HepG2 (cell line): Measurements from ENCODE around the gene RPS8. TPM values are rescaled to one million over a fixed set of nuclear protein-coding genes. Genes with fewer than 3 reads are reported as not detected.
A peak's percentile ranks its signal among the peaks of the same experiment; 100 is the strongest.

Source experiments
- ATAC-seq: fragments of 200-7000 bp; cut with Tn5 transposase; 3 replicates; pipeline ENCODE4 v1.9.1; 2020; ENCODE audit warnings: mild to moderate bottlenecking, moderate library complexity
- BruUV-seq: library from RNA; stranded (reverse); fragments of 400-500 nt; replicated peaks from 2 replicates; lab custom pipeline; 2021; lab: Mats Ljungman, UMichigan
- CTCF ChIA-PET: fragments of 300-600 bp; formaldehyde crosslinking; extraction: SDS; loops from one replicate; lab custom pipeline; 2021; ENCODE audit warnings: low total read pairs, inconsistent platforms, low intra/inter-chr PET ratio; lab: Yijun Ruan, JAX
- POLR2A ChIA-PET: fragments of 350-600 bp; sonication (Branson Sonifier 250); formaldehyde crosslinking; loops from one replicate; lab custom pipeline; 2020; ENCODE audit warnings: antibody characterized with exemption, inconsistent platforms; lab: Yijun Ruan, JAX
- DNase-seq: peaks from one replicate; pipeline ENCODE4 v3.0.0-alpha.2; 2015; ENCODE audit warnings: low spot score
- FAIRE-seq: peaks from 3 replicates; lab custom pipeline; 2011; peaks lifted over from hg19 to GRCh38; lab: Jason Lieb, UNC
- H2AFZ ChIP-seq: one replicate; pipeline ENCODE4 v1.6.1; 2011; ENCODE audit warnings: low read length, inconsistent platforms
- H3K27ac ChIP-seq: fragments of 300-600 bp; 3 replicates; pipeline ENCODE4 v1.8.0; 2011; ENCODE audit warnings: mixed run types, mild to moderate bottlenecking, mixed read lengths, low read length, inconsistent platforms; ENCODE audit not compliant: insufficient read depth; ENCODE audit errors: extremely low read length
- H3K27me3 ChIP-seq, 2 experiments: fragments of 200-600 bp in 1 of 2; 2 replicates in 1 of 2; 3 replicates in 1 of 2; pipeline versions ENCODE4 v1.6.0 to v1.8.0; 2011; ENCODE audit warnings: low read length in 2 of 2, mild to moderate bottlenecking in 2 of 2, moderate library complexity in 2 of 2, inconsistent platforms in 1 of 2; ENCODE audit not compliant: insufficient read depth in 2 of 2, control insufficient read depth in 1 of 2
- H3K36me3 ChIP-seq, 2 experiments: fragments of 200-600 bp in 1 of 2; replicated peaks in 1 of 2; 2 replicates in 1 of 2; 3 replicates in 1 of 2; pipeline versions ENCODE4 v1.5.1 to v1.8.0; 2011; ENCODE audit warnings: low read length in 2 of 2, inconsistent platforms in 1 of 2; ENCODE audit not compliant: insufficient read depth in 2 of 2, control insufficient read depth in 1 of 2
- H3K4me1 ChIP-seq: 2 replicates; pipeline ENCODE4 v1.5.1; 2012; ENCODE audit warnings: low read length, inconsistent platforms; ENCODE audit not compliant: insufficient read depth
- H3K4me2 ChIP-seq: 2 replicates; pipeline ENCODE4 v1.6.0; 2011; ENCODE audit warnings: low read depth, low read length, inconsistent platforms
- H3K4me3 ChIP-seq, 3 experiments: fragments of 200-600 bp in 1 of 3; sonication (generic), shearing (Covaris generic) in 1 of 3; replicated peaks in 1 of 3; 2 replicates each; pipeline ENCODE4 v1.5.1; 2011 to 2016; ENCODE audit warnings: low read length in 3 of 3, inconsistent platforms in 2 of 3, low read depth in 2 of 3, mild to moderate bottlenecking in 2 of 3, control low read depth in 1 of 3, mixed read lengths in 1 of 3; ENCODE audit not compliant: insufficient read depth in 1 of 3
- H3K79me2 ChIP-seq: one replicate; pipeline ENCODE4 v1.6.1; 2011; ENCODE audit warnings: low read length, inconsistent platforms; ENCODE audit not compliant: insufficient read depth
- H3K9ac ChIP-seq: 2 replicates; pipeline ENCODE4 v1.6.0; 2011; ENCODE audit warnings: mild to moderate bottlenecking, low read depth, low read length, inconsistent platforms; ENCODE audit not compliant: insufficient read depth
- H3K9me3 ChIP-seq: 2 replicates; pipeline ENCODE4 v1.5.1; 2012; ENCODE audit warnings: mild to moderate bottlenecking, low read length
- H4K20me1 ChIP-seq: 2 replicates; pipeline ENCODE4 v1.6.0; 2011; ENCODE audit warnings: inconsistent platforms, mild to moderate bottlenecking, low read length, moderate library complexity; ENCODE audit not compliant: insufficient read depth
- GMEB1 ChIP-seq: sonication (generic); formaldehyde crosslinking; IDR thresholded peaks from 2 replicates; pipeline ENCODE4 v1.5.1; 2020; ENCODE audit warnings: missing genetic modification reagents, mild to moderate bottlenecking, borderline replicate concordance
- GPN1 ChIP-seq: sonication (generic); formaldehyde crosslinking; IDR thresholded peaks from 2 replicates; pipeline ENCODE4 v1.5.1; 2020; ENCODE audit warnings: missing genetic modification reagents, borderline replicate concordance
- HCFC1 ChIP-seq: fragments of 150-350 bp; IDR thresholded peaks from 2 replicates; pipeline ENCODE4 v1.6.1; 2014; ENCODE audit warnings: low read depth, low read length
- HOXA9 ChIP-seq: sonication (generic); formaldehyde crosslinking; IDR thresholded peaks from 2 replicates; pipeline ENCODE4 v1.8.1; 2022; ENCODE audit warnings: missing genetic modification reagents, mild to moderate bottlenecking, moderate library complexity, borderline replicate concordance
- KDM2A ChIP-seq: sonication (generic); formaldehyde crosslinking; IDR thresholded peaks from 2 replicates; pipeline ENCODE4 v1.4.0; 2020; ENCODE audit warnings: low read depth, missing genetic modification reagents, borderline replicate concordance
- KLF13 ChIP-seq: sonication (generic); formaldehyde crosslinking; IDR thresholded peaks from 2 replicates; pipeline ENCODE4 v1.4.0; 2020; ENCODE audit warnings: mild to moderate bottlenecking, missing genetic modification reagents
- MAZ ChIP-seq, 2 experiments: sonication (generic) in 1 of 2; formaldehyde crosslinking in 1 of 2; IDR thresholded peaks; 2 replicates each; pipeline versions ENCODE4 v1.5.0 to v1.6.1; 2012 to 2020; ENCODE audit warnings: low read depth in 2 of 2, mild to moderate bottlenecking in 2 of 2, borderline replicate concordance in 1 of 2, improper control_type of control experiment in 1 of 2, low read length in 1 of 2, missing genetic modification reagents in 1 of 2, moderate library complexity in 1 of 2
- SOX6 ChIP-seq, 2 experiments: fragments of 450-650 bp in 1 of 2; sonication (generic) in 1 of 2; formaldehyde crosslinking in 1 of 2; IDR thresholded peaks; 2 replicates each; pipeline versions ENCODE4 v1.4.0 to v1.6.1; 2017 to 2020; ENCODE audit warnings: antibody characterized with exemption in 1 of 2, mild to moderate bottlenecking in 1 of 2, missing genetic modification reagents in 1 of 2
- STAT6 ChIP-seq: sonication (generic); formaldehyde crosslinking; IDR thresholded peaks from 2 replicates; pipeline ENCODE4 v1.4.0; 2020; ENCODE audit warnings: missing genetic modification reagents, mild to moderate bottlenecking, borderline replicate concordance
- TAF1 ChIP-seq: sonication (generic); formaldehyde crosslinking; IDR thresholded peaks from 2 replicates; pipeline ENCODE4 v1.4.0; 2020; ENCODE audit warnings: missing genetic modification reagents
- U2AF2 ChIP-seq: fragments of 200-400 bp; formaldehyde crosslinking; IDR thresholded peaks from 2 replicates; pipeline ENCODE4 v1.6.1; 2017; ENCODE audit warnings: low read depth, mild to moderate bottlenecking, low read length
- USF2 ChIP-seq, 2 experiments: sonication (generic) in 1 of 2; formaldehyde crosslinking in 1 of 2; IDR thresholded peaks; 2 replicates each; pipeline versions ENCODE4 v1.5.1 to v1.6.1; 2011 to 2020; ENCODE audit warnings: borderline replicate concordance in 1 of 2, low read depth in 1 of 2, low read length in 1 of 2, mild to moderate bottlenecking in 1 of 2, missing genetic modification reagents in 1 of 2, moderate library complexity in 1 of 2
- ZFX ChIP-seq: sonication (generic); formaldehyde crosslinking; IDR thresholded peaks from 2 replicates; pipeline ENCODE4 v1.4.0; 2020; ENCODE audit warnings: mild to moderate bottlenecking, low read depth, missing genetic modification reagents, moderate library complexity
- ZNF619 ChIP-seq: sonication (generic); formaldehyde crosslinking; IDR thresholded peaks from 2 replicates; pipeline ENCODE4 v1.4.0; 2020; ENCODE audit warnings: mild to moderate bottlenecking, missing genetic modification reagents
- WGBS: methylation state at CpG from one replicate; pipeline ENCODE4 v1.1.6; 2017; ENCODE audit warnings: low lambda C conversion rate; 5-methylcytosine and 5-hydroxymethylcytosine counted together
- in situ Hi-C: cut with HindIII; loops from 2 replicates; pipeline ENCODE4 v1.10.0; 2017; ENCODE audit warnings: low pct_unique_long_range_greater_than_20kb; ENCODE audit not compliant: extremely low pct_ligation_motif_present
- intact Hi-C: fragments of 100-400 bp; cut with micrococcal nuclease; formaldehyde crosslinking; loops from one replicate; pipeline ENCODE4 v1.10.0; 2022; ENCODE audit not compliant: unreplicated experiment
- polyA plus RNA-seq, 8 experiments: library from polyadenylated mRNA; depleted of rRNA in 3 of 8; stranded (reverse) in 7 of 8; unstranded in 1 of 8; fragments of >200 nt; fragmentation: Illumina TruSeq in 4 of 8; extraction: Trizol in 4 of 8; gene quantifications; 2 replicates each; pipeline versions ENCODE4 v1.2.1 to v1.2.3, GENCODE V29; 2011 to 2016; ENCODE audit warnings: low read depth in 4 of 8, missing spikeins in 1 of 8, mixed read lengths in 1 of 8; ENCODE audit not compliant: insufficient read depth in 1 of 8
- total RNA-seq, 5 experiments: library from RNA; depleted of rRNA; stranded (reverse); fragments of >200 nt; fragmentation: Illumina TruSeq; extraction: Trizol; gene quantifications; 2 replicates each; pipeline ENCODE4 v1.2.3, GENCODE V29; 2016; ENCODE audit warnings: low read depth in 1 of 5

The RPS8 gene
- total and polyA plus RNA-seq, 2 of the 13 experiments (the other 11 are each of a cell fraction or from before 2014, with no cell fraction given), result 2,628 to 2,822 TPM

DNA sequence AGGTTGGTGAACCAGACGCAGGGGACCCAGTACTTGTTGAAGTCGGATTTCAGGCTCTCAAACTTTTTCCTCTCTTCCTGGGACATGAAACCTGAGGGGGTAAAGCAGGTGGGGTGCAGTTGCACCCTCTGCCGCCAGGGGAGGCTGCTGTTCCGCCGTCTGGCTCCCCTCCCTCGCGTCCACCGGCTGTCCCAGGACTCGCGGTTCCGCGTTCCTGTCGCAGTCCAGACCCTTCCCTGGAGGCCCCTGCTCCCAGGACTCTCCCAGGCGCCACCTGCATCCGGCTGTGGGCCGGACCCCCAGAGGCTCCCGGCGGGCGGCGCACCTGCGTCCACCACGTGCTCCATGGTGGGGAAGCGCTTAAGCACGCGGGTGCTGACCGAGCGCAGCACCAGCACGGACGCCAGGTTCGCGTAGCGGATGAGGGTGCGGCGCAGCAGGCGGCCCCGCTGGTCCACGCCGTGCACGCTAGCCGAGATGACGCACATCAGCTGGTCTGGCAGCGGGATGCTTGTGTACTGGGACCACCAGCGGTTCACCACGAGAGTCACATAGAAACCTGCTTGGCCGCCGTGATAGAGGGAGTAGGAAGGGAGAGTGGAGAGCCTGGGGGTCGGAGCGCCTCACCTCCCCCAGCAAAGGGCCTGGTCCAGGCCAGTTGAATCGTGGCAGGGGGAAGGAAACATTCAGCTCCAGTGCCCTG lies 10.9 kb downstream of the RPS8 start:
- Histone ChIP-seq H3K9me3 (no peaks in the 10 kb centered on the region), H3K9ac (peak overlapping the region; percentile 41), H3K27ac (no peak overlapping the region), H3K79me2 (no peaks in the 10 kb centered on the region), H3K27me3 (peaks cover 3 to 17% of the 10 kb centered on the region in 2 experiments; a peak in 2 of 5 replicates), H3K4me1 (peaks cover 61% of the 10 kb centered on the region), H4K20me1 (no peaks in the 10 kb centered on the region), H3K4me3 (peak overlapping the region in 2 of 3 experiments; percentile 34 to 79; a peak in 3 of 6 replicates), H3K36me3 (no peaks in the 10 kb centered on the region), H3K4me2 (peak overlapping the region; percentile 76), H2AFZ (no peak overlapping the region)
- intact Hi-C loops (no loop called here), in situ Hi-C loops (no loop called here)
- ATAC-seq, result peak; percentile 23
- peak; percentile 68 for FAIRE-seq
- BruUV-seq, result no TSS peak
- WGBS, result 40% methylated on average over 28 of the region's 49 CpGs
- DNase-seq, result peak; percentile 60
- ChIA-PET POLR2A (interaction anchor here (0.7 to 5.7 kb wide), 10 partner anchors 10 to 554 kb away, joined by 3 to 34 read pairs (median 12); partner anchors contain the start of genes BTBD19, DYNLT4, HECTD3 and MUTYH), CTCF (no interaction called here)
- TF ChIP-seq KDM2A (CRISPR knock-in tag) (peak; percentile 84; the same call in 1 of the 2 replicates), GMEB1 (CRISPR knock-in tag) (peak; percentile 44; the same call in 1 of the 2 replicates), STAT6 (CRISPR knock-in tag) (no peak), MAZ (IDR thresholded peaks at IDR 0.05; ENCODE audit: borderline replicate concordance, low read depth, low read length) (no peak), MAZ (CRISPR knock-in tag; IDR thresholded peaks at IDR 0.05; ENCODE audit: low read depth) (0 out of 2 replicates have a peak, but pooled peaks have one; percentile 47), ZNF619 (CRISPR knock-in tag) (peak; percentile 74; the same call in 1 of the 2 replicates), USF2 (IDR thresholded peaks at IDR 0.05; ENCODE audit: low read depth, low read length) (no peak), USF2 (CRISPR knock-in tag; IDR thresholded peaks at IDR 0.05; ENCODE audit: borderline replicate concordance) (0 out of 2 replicates have a peak, but pooled peaks have one; percentile 17), KLF13 (CRISPR knock-in tag) (no peak), HCFC1 (no peak), ZFX (CRISPR knock-in tag) (peak; percentile 25; the same call in 1 of the 2 replicates), SOX6 (IDR thresholded peaks at IDR 0.05) (no peak), SOX6 (CRISPR knock-in tag; IDR thresholded peaks at IDR 0.05) (peak; percentile 34; the same call in 1 of the 2 replicates), U2AF2 (no peak), HOXA9 (CRISPR knock-in tag) (no peak), GPN1 (no peak), TAF1 (CRISPR knock-in tag) (peak; percentile 38; the same call in 1 of the 2 replicates)
